GM18526 (cell line): ENCODE results near the gene PIEZO1.

Experiments
- POLR2A ChIP-seq: IDR thresholded peaks from 3 replicates; pipeline ENCODE4 v1.6.1; 2011; ENCODE audit not compliant: insufficient read length; ENCODE audit errors: extremely low read depth

PIEZO1 gene

GRCh38 chr16:88785106-88785924, at the start of gene PIEZO1:
TSS of gene PIEZO1 (minus strand) at chr16:88785220. CDS start at chr16:88784964, 256 bp downstream.
- TF ChIP-seq POLR2A, result peak; percentile 83

- TF ChIP-seq POLR2A, result no peak
These were observed 49.6 kb upstream of the PIEZO1 start for GRCh38 chr16:88834670-88835069.

GRCh38 chr16:88833086-88833485, 48.1 kb upstream of the PIEZO1 start:
- TF ChIP-seq POLR2A, result no peak

GRCh38 chr16:88831838-88832237, 46.8 kb upstream of the PIEZO1 start:
- TF ChIP-seq POLR2A, result no peak

- TF ChIP-seq POLR2A, result no peak
These were observed 45.8 kb upstream of the PIEZO1 start for GRCh38 chr16:88830783-88831182.

GRCh38 chr16:88830258-88830657, 45.2 kb upstream of the PIEZO1 start:
- no peak for TF ChIP-seq POLR2A

- no peak for TF ChIP-seq POLR2A
These were observed 43.7 kb upstream of the PIEZO1 start for GRCh38 chr16:88828711-88829110.

GRCh38 chr16:88827727-88828126, 42.7 kb upstream of the PIEZO1 start:
- no peak for TF ChIP-seq POLR2A

GRCh38 chr16:88826070-88826840, 41.2 kb upstream of the PIEZO1 start:
- TF ChIP-seq POLR2A, result no peak

- TF ChIP-seq POLR2A, result no peak
These were observed 40.1 kb upstream of the PIEZO1 start for GRCh38 chr16:88825146-88825545.

- TF ChIP-seq POLR2A, result no peak
These were observed 39.4 kb upstream of the PIEZO1 start for GRCh38 chr16:88824256-88825077.

- TF ChIP-seq POLR2A, result no peak
These were observed 37.4 kb upstream of the PIEZO1 start for GRCh38 chr16:88822281-88823040.

GRCh38 chr16:88821168-88821850, 36.3 kb upstream of the PIEZO1 start:
- TF ChIP-seq POLR2A, result no peak

GRCh38 chr16:88820385-88821025, 35.5 kb upstream of the PIEZO1 start:
- no peak for TF ChIP-seq POLR2A

GRCh38 chr16:88819126-88819525, 34.1 kb upstream of the PIEZO1 start:
- no peak for TF ChIP-seq POLR2A
